Measurements from ENCODE around the gene TEX261. TPM values are rescaled to one million over a fixed set of nuclear protein-coding genes. Genes with fewer than 3 reads are reported as not detected.

Gene TEX261
- total and polyA plus RNA-seq, 2 experiments from 2014 or later = 5.7 to 17.5 TPM

DNA sequence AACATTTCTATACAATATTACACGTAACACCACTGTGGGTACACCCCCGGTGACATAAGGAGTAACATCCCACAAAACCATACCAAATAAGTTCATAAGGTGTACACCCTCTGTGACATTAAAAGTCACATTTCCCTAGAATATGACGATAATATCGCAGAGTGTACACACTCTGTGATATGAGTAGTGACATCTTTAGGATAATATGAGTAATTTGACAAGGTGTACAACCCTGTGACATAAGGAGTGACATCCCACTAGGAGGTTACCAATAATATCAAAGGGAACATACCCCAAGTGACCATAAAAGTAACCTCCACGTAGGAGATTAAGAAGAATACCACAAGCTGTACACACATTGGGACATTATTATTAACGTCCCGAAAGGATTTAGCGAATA is 24.0 kb upstream of the TEX261 start:
- H3K4me1 Mint-ChIP-seq = peaks cover 8% of the 10 kb centered on the region; the same call in 2 of the 3 replicates

More for the DNA sequence above, 24.0 kb upstream of the TEX261 start:
- no peak overlapping the region for H3K27ac Mint-ChIP-seq
- H3K4me1 ChIP-seq (ENCODE audit: insufficient read depth) = no peaks in the 10 kb centered on the region
- no peaks in the 10 kb centered on the region for H4K20me1 ChIP-seq (replicated peaks; ENCODE audit: insufficient read depth)
- TF ChIP-seq CREB1 (CRISPR knock-in tag; IDR thresholded peaks at IDR 0.05; ENCODE audit: low read depth) (no peak), EZH2 (IDR thresholded peaks at IDR 0.05; ENCODE audit: low read depth, unreplicated experiment) (no peak), ZNF114 (CRISPR knock-in tag; IDR thresholded peaks at IDR 0.05) (no peak), JUNB (IDR thresholded peaks at IDR 0.05; ENCODE audit: unreplicated experiment) (no peak), POLR2AphosphoS5 (IDR thresholded peaks at IDR 0.05; ENCODE audit: low read depth) (no peak), EZH2phosphoT487 (IDR thresholded peaks at IDR 0.05; ENCODE audit: unreplicated experiment) (no peak), STAT1 (IDR thresholded peaks at IDR 0.05; ENCODE audit: unreplicated experiment) (no peak), ZNF331 (CRISPR knock-in tag; IDR thresholded peaks at IDR 0.05; ENCODE audit: low read depth) (no peak), NANOG (IDR thresholded peaks at IDR 0.05; ENCODE audit: borderline replicate concordance) (no peak)
- TF ChIP-seq, protein P1, sequence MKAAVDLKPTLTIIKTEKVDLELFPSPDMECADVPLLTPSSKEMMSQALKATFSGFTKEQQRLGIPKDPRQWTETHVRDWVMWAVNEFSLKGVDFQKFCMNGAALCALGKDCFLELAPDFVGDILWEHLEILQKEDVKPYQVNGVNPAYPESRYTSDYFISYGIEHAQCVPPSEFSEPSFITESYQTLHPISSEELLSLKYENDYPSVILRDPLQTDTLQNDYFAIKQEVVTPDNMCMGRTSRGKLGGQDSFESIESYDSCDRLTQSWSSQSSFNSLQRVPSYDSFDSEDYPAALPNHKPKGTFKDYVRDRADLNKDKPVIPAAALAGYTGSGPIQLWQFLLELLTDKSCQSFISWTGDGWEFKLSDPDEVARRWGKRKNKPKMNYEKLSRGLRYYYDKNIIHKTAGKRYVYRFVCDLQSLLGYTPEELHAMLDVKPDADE (IDR thresholded peaks at IDR 0.05) = no peak
- TF ChIP-seq, protein P2, sequence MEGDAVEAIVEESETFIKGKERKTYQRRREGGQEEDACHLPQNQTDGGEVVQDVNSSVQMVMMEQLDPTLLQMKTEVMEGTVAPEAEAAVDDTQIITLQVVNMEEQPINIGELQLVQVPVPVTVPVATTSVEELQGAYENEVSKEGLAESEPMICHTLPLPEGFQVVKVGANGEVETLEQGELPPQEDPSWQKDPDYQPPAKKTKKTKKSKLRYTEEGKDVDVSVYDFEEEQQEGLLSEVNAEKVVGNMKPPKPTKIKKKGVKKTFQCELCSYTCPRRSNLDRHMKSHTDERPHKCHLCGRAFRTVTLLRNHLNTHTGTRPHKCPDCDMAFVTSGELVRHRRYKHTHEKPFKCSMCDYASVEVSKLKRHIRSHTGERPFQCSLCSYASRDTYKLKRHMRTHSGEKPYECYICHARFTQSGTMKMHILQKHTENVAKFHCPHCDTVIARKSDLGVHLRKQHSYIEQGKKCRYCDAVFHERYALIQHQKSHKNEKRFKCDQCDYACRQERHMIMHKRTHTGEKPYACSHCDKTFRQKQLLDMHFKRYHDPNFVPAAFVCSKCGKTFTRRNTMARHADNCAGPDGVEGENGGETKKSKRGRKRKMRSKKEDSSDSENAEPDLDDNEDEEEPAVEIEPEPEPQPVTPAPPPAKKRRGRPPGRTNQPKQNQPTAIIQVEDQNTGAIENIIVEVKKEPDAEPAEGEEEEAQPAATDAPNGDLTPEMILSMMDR (conservative IDR thresholded peaks at IDR 0.05; ENCODE audit: low read depth in 2 of 2) = no peak
- TF ChIP-seq, protein P3, sequence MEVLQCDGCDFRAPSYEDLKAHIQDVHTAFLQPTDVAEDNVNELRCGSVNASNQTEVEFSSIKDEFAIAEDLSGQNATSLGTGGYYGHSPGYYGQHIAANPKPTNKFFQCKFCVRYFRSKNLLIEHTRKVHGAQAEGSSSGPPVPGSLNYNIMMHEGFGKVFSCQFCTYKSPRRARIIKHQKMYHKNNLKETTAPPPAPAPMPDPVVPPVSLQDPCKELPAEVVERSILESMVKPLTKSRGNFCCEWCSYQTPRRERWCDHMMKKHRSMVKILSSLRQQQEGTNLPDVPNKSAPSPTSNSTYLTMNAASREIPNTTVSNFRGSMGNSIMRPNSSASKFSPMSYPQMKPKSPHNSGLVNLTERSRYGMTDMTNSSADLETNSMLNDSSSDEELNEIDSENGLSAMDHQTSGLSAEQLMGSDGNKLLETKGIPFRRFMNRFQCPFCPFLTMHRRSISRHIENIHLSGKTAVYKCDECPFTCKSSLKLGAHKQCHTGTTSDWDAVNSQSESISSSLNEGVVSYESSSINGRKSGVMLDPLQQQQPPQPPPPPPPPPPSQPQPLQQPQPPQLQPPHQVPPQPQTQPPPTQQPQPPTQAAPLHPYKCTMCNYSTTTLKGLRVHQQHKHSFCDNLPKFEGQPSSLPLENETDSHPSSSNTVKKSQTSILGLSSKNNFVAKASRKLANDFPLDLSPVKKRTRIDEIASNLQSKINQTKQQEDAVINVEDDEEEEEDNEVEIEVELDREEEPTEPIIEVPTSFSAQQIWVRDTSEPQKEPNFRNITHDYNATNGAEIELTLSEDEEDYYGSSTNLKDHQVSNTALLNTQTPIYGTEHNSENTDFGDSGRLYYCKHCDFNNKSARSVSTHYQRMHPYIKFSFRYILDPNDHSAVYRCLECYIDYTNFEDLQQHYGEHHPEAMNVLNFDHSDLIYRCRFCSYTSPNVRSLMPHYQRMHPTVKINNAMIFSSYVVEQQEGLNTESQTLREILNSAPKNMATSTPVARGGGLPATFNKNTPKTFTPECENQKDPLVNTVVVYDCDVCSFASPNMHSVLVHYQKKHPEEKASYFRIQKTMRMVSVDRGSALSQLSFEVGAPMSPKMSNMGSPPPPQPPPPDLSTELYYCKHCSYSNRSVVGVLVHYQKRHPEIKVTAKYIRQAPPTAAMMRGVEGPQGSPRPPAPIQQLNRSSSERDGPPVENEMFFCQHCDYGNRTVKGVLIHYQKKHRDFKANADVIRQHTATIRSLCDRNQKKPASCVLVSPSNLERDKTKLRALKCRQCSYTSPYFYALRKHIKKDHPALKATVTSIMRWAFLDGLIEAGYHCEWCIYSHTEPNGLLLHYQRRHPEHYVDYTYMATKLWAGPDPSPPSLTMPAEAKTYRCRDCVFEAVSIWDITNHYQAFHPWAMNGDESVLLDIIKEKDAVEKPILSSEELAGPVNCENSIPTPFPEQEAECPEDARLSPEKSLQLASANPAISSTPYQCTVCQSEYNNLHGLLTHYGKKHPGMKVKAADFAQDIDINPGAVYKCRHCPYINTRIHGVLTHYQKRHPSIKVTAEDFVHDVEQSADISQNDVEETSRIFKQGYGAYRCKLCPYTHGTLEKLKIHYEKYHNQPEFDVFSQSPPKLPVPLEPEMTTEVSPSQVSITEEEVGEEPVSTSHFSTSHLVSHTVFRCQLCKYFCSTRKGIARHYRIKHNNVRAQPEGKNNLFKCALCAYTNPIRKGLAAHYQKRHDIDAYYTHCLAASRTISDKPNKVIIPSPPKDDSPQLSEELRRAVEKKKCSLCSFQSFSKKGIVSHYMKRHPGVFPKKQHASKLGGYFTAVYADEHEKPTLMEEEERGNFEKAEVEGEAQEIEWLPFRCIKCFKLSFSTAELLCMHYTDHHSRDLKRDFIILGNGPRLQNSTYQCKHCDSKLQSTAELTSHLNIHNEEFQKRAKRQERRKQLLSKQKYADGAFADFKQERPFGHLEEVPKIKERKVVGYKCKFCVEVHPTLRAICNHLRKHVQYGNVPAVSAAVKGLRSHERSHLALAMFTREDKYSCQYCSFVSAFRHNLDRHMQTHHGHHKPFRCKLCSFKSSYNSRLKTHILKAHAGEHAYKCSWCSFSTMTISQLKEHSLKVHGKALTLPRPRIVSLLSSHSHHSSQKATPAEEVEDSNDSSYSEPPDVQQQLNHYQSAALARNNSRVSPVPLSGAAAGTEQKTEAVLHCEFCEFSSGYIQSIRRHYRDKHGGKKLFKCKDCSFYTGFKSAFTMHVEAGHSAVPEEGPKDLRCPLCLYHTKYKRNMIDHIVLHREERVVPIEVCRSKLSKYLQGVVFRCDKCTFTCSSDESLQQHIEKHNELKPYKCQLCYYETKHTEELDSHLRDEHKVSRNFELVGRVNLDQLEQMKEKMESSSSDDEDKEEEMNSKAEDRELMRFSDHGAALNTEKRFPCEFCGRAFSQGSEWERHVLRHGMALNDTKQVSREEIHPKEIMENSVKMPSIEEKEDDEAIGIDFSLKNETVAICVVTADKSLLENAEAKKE (CRISPR knock-in tag; IDR thresholded peaks at IDR 0.05) = no peak
- TF ChIP-seq, protein P4, sequence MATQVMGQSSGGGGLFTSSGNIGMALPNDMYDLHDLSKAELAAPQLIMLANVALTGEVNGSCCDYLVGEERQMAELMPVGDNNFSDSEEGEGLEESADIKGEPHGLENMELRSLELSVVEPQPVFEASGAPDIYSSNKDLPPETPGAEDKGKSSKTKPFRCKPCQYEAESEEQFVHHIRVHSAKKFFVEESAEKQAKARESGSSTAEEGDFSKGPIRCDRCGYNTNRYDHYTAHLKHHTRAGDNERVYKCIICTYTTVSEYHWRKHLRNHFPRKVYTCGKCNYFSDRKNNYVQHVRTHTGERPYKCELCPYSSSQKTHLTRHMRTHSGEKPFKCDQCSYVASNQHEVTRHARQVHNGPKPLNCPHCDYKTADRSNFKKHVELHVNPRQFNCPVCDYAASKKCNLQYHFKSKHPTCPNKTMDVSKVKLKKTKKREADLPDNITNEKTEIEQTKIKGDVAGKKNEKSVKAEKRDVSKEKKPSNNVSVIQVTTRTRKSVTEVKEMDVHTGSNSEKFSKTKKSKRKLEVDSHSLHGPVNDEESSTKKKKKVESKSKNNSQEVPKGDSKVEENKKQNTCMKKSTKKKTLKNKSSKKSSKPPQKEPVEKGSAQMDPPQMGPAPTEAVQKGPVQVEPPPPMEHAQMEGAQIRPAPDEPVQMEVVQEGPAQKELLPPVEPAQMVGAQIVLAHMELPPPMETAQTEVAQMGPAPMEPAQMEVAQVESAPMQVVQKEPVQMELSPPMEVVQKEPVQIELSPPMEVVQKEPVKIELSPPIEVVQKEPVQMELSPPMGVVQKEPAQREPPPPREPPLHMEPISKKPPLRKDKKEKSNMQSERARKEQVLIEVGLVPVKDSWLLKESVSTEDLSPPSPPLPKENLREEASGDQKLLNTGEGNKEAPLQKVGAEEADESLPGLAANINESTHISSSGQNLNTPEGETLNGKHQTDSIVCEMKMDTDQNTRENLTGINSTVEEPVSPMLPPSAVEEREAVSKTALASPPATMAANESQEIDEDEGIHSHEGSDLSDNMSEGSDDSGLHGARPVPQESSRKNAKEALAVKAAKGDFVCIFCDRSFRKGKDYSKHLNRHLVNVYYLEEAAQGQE (IDR thresholded peaks at IDR 0.05; ENCODE audit: unreplicated experiment) = no peak
- H3K36me3 ChIP-seq (ENCODE audit: insufficient read depth) = no peaks in the 10 kb centered on the region
- no peak for ATAC-seq
- no peaks in the 10 kb centered on the region for H3F3A ChIP-seq (replicated peaks; ENCODE audit: low read depth)
- no peak overlapping the region for H3K4me3 Mint-ChIP-seq
- H3K27me3 ChIP-seq (ENCODE audit: insufficient read depth) = no peaks in the 10 kb centered on the region
- H3K4me3 ChIP-seq = no peak overlapping the region
- no peak for DNase-seq (ENCODE audit: low spot score)
- no peaks in the 10 kb centered on the region for H3K79me2 ChIP-seq (replicated peaks; ENCODE audit: insufficient read depth)
- no peaks in the 10 kb centered on the region for H3K36me3 Mint-ChIP-seq (ENCODE audit: low read depth)
- H3K27ac ChIP-seq (ENCODE audit: low read depth) = no peak overlapping the region
- no peaks in the 10 kb centered on the region for H3K9me3 Mint-ChIP-seq
- peaks cover 2% of the 10 kb centered on the region for H3K27me3 Mint-ChIP-seq (ENCODE audit: insufficient read depth, low read depth, poor library complexity)
- no peaks in the 10 kb centered on the region; the same call in 1 of the 2 replicates for H3K9me2 ChIP-seq (ENCODE audit: insufficient read depth)
- no peak overlapping the region for H2AFZ ChIP-seq
- no peak overlapping the region for H3K4me2 ChIP-seq

All from GM23338 (cell line).